GM21576 (cell line): Measurements from ENCODE around the gene RBMS1.

Experiments
- ATAC-seq: cut with Tn5 transposase; IDR thresholded peaks from one replicate; pipeline ENCODE4 v1.9.1; 2021; ENCODE audit warnings: mild to moderate bottlenecking, moderate library complexity; ENCODE audit not compliant: unreplicated experiment

The RBMS1 gene

GRCh38 chr2:160365716-160366367 lies 127.8 kb downstream of the RBMS1 start:
- no peak for ATAC-seq

- ATAC-seq: no peak
Measured at GRCh38 chr2:160364364-160364763, 129.2 kb downstream of the RBMS1 start.

- ATAC-seq: no peak
Measured at GRCh38 chr2:160363961-160364360, 129.6 kb downstream of the RBMS1 start.

- no peak for ATAC-seq
Measured at GRCh38 chr2:160363055-160363454, 130.6 kb downstream of the RBMS1 start.

- no peak for ATAC-seq
Measured at GRCh38 chr2:160362541-160362940, 131.1 kb downstream of the RBMS1 start.

- no peak for ATAC-seq
Measured at GRCh38 chr2:160362018-160362417, 131.6 kb downstream of the RBMS1 start.

GRCh38 chr2:160360089-160360757 lies 133.4 kb downstream of the RBMS1 start:
- ATAC-seq: no peak

GRCh38 chr2:160358046-160358445 lies 135.6 kb downstream of the RBMS1 start:
- ATAC-seq: no peak

GRCh38 chr2:160356485-160356884 lies 137.1 kb downstream of the RBMS1 start:
- ATAC-seq: no peak

GRCh38 chr2:160355080-160355479 lies 138.5 kb downstream of the RBMS1 start:
- no peak for ATAC-seq

GRCh38 chr2:160354677-160355076 lies 138.9 kb downstream of the RBMS1 start:
- ATAC-seq: no peak

- ATAC-seq: no peak
Measured at GRCh38 chr2:160353813-160354212, 139.8 kb downstream of the RBMS1 start.

- peak; percentile 63 for ATAC-seq
Measured at GRCh38 chr2:160353166-160353565, 140.4 kb downstream of the RBMS1 start.

GRCh38 chr2:160352500-160352899 lies 141.1 kb downstream of the RBMS1 start:
- ATAC-seq: no peak

GRCh38 chr2:160351956-160352355 lies 141.7 kb downstream of the RBMS1 start:
- no peak for ATAC-seq

- no peak for ATAC-seq
Measured at GRCh38 chr2:160349306-160349705, 144.3 kb downstream of the RBMS1 start.

- ATAC-seq: no peak
Measured at GRCh38 chr2:160347269-160347863, 146.2 kb downstream of the RBMS1 start.

GRCh38 chr2:160345071-160345764 lies 148.4 kb downstream of the RBMS1 start:
- no peak for ATAC-seq

- no peak for ATAC-seq
Measured at GRCh38 chr2:160343404-160343803, 150.2 kb downstream of the RBMS1 start.

GRCh38 chr2:160339726-160340125 lies 153.9 kb downstream of the RBMS1 start:
- no peak for ATAC-seq

GRCh38 chr2:160338901-160339685 lies 154.5 kb downstream of the RBMS1 start:
- no peak for ATAC-seq
